ENCODE measurements around the gene COL13A1.

The COL13A1 gene

DNA sequence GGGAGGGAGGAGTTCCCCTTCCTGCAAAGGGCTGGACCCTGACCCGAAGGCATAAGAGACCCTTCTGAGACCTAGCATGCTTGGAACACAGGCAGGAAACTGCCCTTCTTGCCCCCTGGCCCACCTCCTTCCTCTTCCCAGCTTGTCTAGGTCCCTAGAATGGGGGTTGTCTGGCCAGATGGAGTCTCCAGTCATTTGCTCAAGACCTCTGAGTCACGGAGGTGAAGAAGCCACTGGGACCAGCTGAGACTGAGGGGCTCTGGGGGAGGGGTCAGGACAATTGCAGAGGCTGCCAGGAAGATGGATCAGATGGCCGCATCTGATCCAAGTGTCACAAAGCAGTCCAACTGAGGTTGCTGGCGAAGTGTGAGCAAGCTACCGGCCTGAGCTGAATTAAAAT is 46.2 kb downstream of the COL13A1 start:
- no peak for DNase-seq (ENCODE audit: low spot score)
- ChIA-PET CTCF (interaction anchor here (0.7 kb wide), 1 partner anchor 227 kb away, joined by 3 read pairs; no protein-coding TSS in a partner anchor), POLR2A (ENCODE audit: low non-redundant PET) (no interaction called here)
- H3K27ac ChIP-seq, result no peak overlapping the region
- TF ChIP-seq, protein P1, sequence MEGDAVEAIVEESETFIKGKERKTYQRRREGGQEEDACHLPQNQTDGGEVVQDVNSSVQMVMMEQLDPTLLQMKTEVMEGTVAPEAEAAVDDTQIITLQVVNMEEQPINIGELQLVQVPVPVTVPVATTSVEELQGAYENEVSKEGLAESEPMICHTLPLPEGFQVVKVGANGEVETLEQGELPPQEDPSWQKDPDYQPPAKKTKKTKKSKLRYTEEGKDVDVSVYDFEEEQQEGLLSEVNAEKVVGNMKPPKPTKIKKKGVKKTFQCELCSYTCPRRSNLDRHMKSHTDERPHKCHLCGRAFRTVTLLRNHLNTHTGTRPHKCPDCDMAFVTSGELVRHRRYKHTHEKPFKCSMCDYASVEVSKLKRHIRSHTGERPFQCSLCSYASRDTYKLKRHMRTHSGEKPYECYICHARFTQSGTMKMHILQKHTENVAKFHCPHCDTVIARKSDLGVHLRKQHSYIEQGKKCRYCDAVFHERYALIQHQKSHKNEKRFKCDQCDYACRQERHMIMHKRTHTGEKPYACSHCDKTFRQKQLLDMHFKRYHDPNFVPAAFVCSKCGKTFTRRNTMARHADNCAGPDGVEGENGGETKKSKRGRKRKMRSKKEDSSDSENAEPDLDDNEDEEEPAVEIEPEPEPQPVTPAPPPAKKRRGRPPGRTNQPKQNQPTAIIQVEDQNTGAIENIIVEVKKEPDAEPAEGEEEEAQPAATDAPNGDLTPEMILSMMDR (conservative IDR thresholded peaks at IDR 0.05; ENCODE audit: low read depth), result no peak

DNA sequence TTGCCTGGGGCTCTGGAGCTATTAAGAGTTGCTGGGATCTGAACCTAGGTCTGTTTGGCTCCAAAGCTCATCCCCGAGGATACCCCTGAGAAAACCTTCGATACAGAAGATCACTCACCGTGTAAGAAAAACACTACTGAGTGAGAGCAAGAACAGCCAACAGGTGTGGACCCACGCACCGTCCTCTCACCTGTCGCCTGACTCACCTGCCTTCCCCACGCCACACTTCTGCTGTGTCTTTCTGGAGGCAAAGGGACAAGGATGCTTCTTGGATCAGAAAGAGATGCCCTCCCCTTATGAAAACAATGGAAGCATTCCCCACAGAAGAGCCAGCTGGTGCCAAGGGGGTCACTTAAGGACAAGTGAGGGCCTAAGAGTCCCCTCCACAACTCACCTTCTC is 46.7 kb downstream of the COL13A1 start:
- H3K27ac ChIP-seq, result no peak overlapping the region
- ChIA-PET POLR2A (ENCODE audit: low non-redundant PET) (no interaction called here), CTCF (interaction anchor here (0.7 kb wide), 1 partner anchor 227 kb away, joined by 3 read pairs; no protein-coding TSS in a partner anchor)
- no peak for DNase-seq (ENCODE audit: low spot score)
- TF ChIP-seq, protein P1 (conservative IDR thresholded peaks at IDR 0.05; ENCODE audit: low read depth), result no peak

DNA sequence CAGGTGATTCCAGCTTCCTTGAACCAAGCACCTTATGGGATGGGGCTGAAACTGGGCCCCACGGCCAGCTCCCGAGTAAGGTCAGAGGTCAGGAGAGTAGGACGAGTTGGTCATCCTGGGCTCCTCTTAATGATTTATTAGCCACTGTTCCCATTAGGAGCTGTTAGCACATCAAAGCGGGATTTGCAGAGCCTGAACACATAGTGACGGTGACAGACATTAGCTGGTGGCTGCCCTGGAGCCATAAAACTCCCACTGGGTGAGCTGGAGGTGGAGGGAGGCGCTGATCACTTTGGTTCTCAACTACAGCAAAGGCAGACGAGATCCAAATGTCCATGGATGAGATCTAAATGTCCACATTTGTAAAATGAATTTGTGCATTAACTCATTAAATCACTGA is 48.1 kb downstream of the COL13A1 start:
- TF ChIP-seq, protein P1 (conservative IDR thresholded peaks at IDR 0.05; ENCODE audit: low read depth), result no peak
- ChIA-PET CTCF (no interaction called here), POLR2A (ENCODE audit: low non-redundant PET) (no interaction called here)
- no peak for DNase-seq (ENCODE audit: low spot score)
- H3K27ac ChIP-seq, result no peak overlapping the region

DNA sequence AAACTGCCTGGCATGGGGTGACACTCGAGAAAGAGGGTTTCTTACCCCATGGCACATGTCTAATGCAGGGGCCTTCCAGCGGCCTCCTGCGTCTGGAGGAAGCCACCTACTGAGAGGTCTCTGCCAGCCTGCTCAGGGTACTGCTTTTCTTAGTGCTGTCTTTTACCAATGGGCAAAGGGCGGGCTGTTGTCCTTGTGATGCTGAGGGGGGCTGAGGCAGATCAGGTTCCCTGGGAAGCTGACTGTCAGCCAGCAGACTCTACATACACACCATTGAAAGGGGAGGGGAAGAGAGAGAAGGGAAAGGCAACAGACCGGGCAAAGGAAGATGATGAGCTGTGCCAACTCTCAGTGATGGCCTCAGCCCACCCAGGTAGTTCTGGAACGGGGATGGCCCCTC is 48.7 kb downstream of the COL13A1 start:
- DNase-seq (ENCODE audit: low spot score), result no peak
- TF ChIP-seq, protein P1 (conservative IDR thresholded peaks at IDR 0.05; ENCODE audit: low read depth), result no peak
- no peak overlapping the region for H3K27ac ChIP-seq
- ChIA-PET CTCF (interaction anchor here (0.6 to 1.9 kb wide), 2 partner anchors 64 to 256 kb away, joined by 3 to 8 read pairs; no protein-coding TSS in a partner anchor), POLR2A (ENCODE audit: low non-redundant PET) (no interaction called here)

DNA sequence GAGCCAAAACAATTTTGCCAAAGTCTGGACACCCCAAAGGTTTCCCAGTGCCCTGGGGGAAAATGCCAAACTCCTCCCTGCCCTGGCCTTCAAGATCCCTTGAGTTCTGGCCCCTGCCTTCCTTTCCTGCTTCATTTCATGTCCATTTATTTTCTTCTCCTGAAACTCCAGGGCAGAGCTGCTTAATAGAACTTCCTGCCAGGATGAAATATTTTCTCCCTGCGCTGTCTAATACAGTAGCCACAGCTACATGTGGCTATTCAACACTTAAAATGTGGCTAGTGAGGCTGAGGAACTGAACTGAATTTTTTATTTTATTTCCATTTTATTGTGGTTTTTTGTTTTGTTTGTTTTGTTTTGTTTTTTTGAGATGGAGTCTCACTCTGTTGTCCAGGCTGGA is 49.6 kb downstream of the COL13A1 start:
- POLR2A ChIA-PET (ENCODE audit: low non-redundant PET), result no interaction called here
- no peak for DNase-seq (ENCODE audit: low spot score)
- CTCF ChIA-PET, result interaction anchor here (1.9 kb wide), 1 partner anchor 63 kb away, joined by 8 read pairs; no protein-coding TSS in a partner anchor
- TF ChIP-seq, protein P1 (conservative IDR thresholded peaks at IDR 0.05; ENCODE audit: low read depth), result no peak
- H3K27ac ChIP-seq, result no peak overlapping the region

DNA sequence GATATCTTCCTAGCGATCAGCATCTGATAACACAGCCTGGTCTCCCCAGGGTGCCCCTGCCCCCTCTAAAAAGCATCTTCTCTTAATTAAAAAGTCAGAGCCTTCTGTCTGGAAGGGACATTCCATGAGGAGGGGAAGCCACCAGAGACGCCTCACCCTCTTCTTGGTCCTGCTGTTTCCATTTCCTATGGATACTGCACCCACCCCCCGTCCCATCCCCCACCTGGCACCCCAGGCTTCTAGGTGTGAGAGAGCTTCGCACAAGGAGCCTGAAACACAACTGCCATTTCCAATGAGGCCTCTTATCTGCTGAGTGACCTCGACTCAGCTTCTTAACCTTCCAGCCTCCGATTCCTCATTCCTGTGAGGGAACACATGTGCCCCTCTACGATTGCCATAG is 51.4 kb downstream of the COL13A1 start:
- POLR2A ChIA-PET (ENCODE audit: low non-redundant PET), result no interaction called here
- CTCF ChIA-PET, result no interaction called here
- no peak overlapping the region for H3K27ac ChIP-seq

More for the DNA sequence above, 51.4 kb downstream of the COL13A1 start:
- no peak for DNase-seq (ENCODE audit: low spot score)
- TF ChIP-seq, protein P1 (conservative IDR thresholded peaks at IDR 0.05; ENCODE audit: low read depth), result no peak
